Transverse colon (tissue), 4 donors: ENCODE results near the gene MYH9. TPM values are rescaled to one million over a fixed set of nuclear protein-coding genes. Genes with fewer than 3 reads are reported as not detected.

Experiments used
- DNase-seq: peaks from one replicate; pipeline ENCODE4 v3.0.0-alpha.2; 2019
- H3K27ac ChIP-seq, 4 donors: fragments of 200-600 bp; sonication (generic); 2 replicates each; pipeline ENCODE4 v1.5.1; 2016 to 2018; ENCODE audit warnings: inconsistent platforms in 4 of 4
- H3K27me3 ChIP-seq: fragments of 200-600 bp; sonication (generic); 2 replicates; pipeline ENCODE4 v1.5.1; 2017; ENCODE audit warnings: inconsistent platforms
- H3K36me3 ChIP-seq, 4 donors: fragments of 200-600 bp; sonication (generic); 2 replicates each; pipeline ENCODE4 v1.5.1; 2017 to 2019; ENCODE audit warnings: inconsistent platforms in 4 of 4
- H3K4me1 ChIP-seq, 4 donors: fragments of 200-600 bp; sonication (generic); 2 replicates each; pipeline ENCODE4 v1.5.1; 2017 to 2020; ENCODE audit warnings: inconsistent platforms in 4 of 4
- H3K4me3 ChIP-seq, 4 donors: fragments of 200-600 bp; sonication (generic); 1 replicate in 1 of 4; 2 replicates in 3 of 4; pipeline versions ENCODE4 v1.5.1 to v1.6.1; 2017 to 2019; ENCODE audit warnings: inconsistent platforms in 4 of 4
- H3K9me3 ChIP-seq, 2 donors: fragments of 200-600 bp; sonication (generic); 2 replicates each; pipeline ENCODE4 v1.5.1; 2017 to 2019; ENCODE audit warnings: inconsistent platforms in 2 of 2
- CTCF ChIP-seq, 5 experiments: fragments of 200-600 bp in 3 of 5; fragments of 450-650 bp in 2 of 5; sonication (generic) in 3 of 5; IDR thresholded peaks; 1 replicate in 2 of 5; 2 replicates in 3 of 5; pipeline ENCODE4 v1.5.1; 2016 to 2017; ENCODE audit warnings: antibody characterized with exemption in 5 of 5, inconsistent platforms in 3 of 5, mild to moderate bottlenecking in 2 of 5, moderate library complexity in 1 of 5
- EP300 ChIP-seq: sonication (generic); formaldehyde crosslinking; IDR thresholded peaks from one replicate; pipeline ENCODE4 v1.6.1; 2017; ENCODE audit warnings: antibody characterized with exemption, low read depth
- POLR2A ChIP-seq: fragments of 450-650 bp; IDR thresholded peaks from one replicate; pipeline ENCODE4 v1.6.1; 2016; ENCODE audit warnings: antibody characterized with exemption, mild to moderate bottlenecking, moderate library complexity
- POLR2AphosphoS5 ChIP-seq, 3 donors: sonication (generic); formaldehyde crosslinking; IDR thresholded peaks; one replicate each; pipeline ENCODE4 v1.6.1; 2016; ENCODE audit warnings: antibody characterized with exemption in 3 of 3
- WGBS, 2 donors: methylation state at CpG; one replicate each; pipeline ENCODE4 v1.1.5; 2018; ENCODE audit warnings: low coverage in 1 of 2; 5-methylcytosine and 5-hydroxymethylcytosine counted together
- in situ Hi-C, 4 donors: fragments of 200-750 bp; cut with MboI; loops; one replicate each; pipeline versions ENCODE4 v1.15.0 to v1.15.1; 2017; ENCODE audit warnings: low sequenced_read_pairs in 3 of 4, low pct_ligation_motif_present in 1 of 4, low pct_unique_long_range_greater_than_20kb in 1 of 4
- intact Hi-C: fragments of 100-400 bp; cut with DNase I; formaldehyde crosslinking; loops from one replicate; pipeline ENCODE4 v1.15.1; 2023; ENCODE audit warnings: low total_unique reads
- total RNA-seq, 4 donors: library from RNA; depleted of rRNA; stranded (reverse); fragments of >200 nt; gene quantifications; one replicate each; pipeline ENCODE4 v1.1.0, GENCODE V29; 2016

The MYH9 gene
- total RNA-seq, 4 donors from 2014 or later = 385 to 511 (median 460) TPM

GRCh38 chr22:36377022-36377631 is 10.6 kb downstream of the MYH9 start:
- TF ChIP-seq POLR2A (peak; percentile 42), POLR2AphosphoS5 (IDR thresholded peaks at IDR 0.05) (peak; percentile 19 to 63 (median 31)), EP300 (no peak)
- peak overlapping the region in 1 of 4 donors; percentile 18 for H3K4me3 ChIP-seq
- WGBS, 2 donors = 49 to 53% methylated on average over 11 to 14 of the region's 14 CpGs
- H3K27me3 ChIP-seq = no peaks in the 10 kb centered on the region
- no peaks in the 10 kb centered on the region for H3K9me3 ChIP-seq
- intact Hi-C loops (loop anchor here (5.0 kb wide), 1 partner anchor 90 kb away; no protein-coding TSS in a partner anchor), in situ Hi-C loops (no loop called here)
- no peaks in the 10 kb centered on the region for H3K36me3 ChIP-seq
- no peak for DNase-seq
- peaks cover 66 to 100% (median 93%) of the 10 kb centered on the region in 4 donors for H3K4me1 ChIP-seq
- peak overlapping the region; percentile 96 to 100 (median 98) for H3K27ac ChIP-seq

DNA sequence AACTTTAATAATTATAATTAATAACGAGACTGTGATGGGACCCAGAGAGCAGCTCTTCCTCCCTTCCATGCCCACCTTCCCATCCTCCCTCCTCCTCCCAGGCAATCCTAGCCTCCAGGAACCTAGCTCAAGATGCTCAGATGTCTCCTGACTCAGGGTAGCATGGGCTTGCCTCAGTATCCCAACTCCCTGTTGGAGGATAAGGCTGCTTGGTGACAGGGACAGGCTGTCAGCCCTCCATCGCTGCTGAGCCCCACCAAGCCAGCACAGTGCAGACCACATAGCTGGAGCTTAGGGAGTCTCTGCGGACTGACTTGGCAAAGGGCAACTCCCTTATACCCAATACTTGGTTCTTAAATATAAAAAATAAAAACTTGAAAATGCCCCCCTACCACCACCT is 11.5 kb downstream of the MYH9 start:
- Histone ChIP-seq H3K9me3 (no peaks in the 10 kb centered on the region), H3K36me3 (no peaks in the 10 kb centered on the region), H3K27ac (peak overlapping the region; percentile 96 to 100 (median 98)), H3K4me3 (peak overlapping the region in 1 of 4 donors; percentile 18), H3K27me3 (no peaks in the 10 kb centered on the region), H3K4me1 (peaks cover 69 to 100% (median 97%) of the 10 kb centered on the region in 4 donors)
- TF ChIP-seq CTCF (IDR thresholded peaks at IDR 0.05) (no peak), POLR2A (no peak)
- 78% methylated on average over 3 of the region's 3 CpGs; no CpG with 5 or more reads in 1 of the 2 donors for WGBS, 2 donors
- intact Hi-C loops (loop anchor here (5.0 kb wide), 1 partner anchor 91 kb away; no protein-coding TSS in a partner anchor), in situ Hi-C loops (no loop called here)
- DNase-seq = no peak

DNA sequence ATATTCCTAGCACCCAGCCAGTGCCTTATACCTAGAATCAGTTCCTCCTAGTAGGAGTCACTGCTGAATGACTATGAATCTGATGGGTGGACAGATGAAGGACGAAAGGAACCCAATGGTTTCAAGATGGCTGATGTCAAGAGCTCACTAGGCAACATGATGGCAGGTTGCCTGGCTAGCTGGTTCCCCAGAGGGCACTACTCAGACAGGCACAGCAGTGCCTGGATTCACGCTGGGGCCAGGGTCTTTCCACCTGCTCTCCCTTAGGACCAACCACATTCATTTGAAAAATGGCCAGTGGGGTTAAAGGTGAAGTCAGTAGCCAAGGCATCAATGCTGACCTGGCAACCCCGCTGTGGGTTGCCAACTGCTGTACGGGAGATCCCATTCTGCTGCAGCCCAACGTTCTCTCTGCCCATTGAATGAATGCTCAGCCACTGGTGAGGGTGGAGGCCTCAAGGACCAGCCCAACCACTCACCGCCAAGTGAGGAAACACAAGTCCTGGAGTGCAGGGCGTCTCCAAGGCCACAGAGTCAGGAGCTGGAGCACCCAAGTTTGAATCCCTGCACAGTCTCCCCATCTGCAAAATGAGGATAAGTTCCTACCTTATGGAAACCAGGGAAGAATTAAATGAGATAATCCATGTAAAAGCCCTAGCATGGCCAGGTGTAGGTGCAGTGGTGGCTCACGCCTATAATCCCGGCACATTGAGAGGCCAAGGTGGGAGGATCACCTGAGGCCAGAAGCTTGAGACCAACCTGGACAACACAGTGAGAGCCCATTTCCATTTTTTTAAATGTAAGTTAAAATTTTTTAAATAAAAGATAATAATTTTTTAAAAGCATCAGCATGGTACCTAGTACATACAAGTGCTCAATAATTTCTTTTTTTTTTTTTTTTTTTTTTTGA is 12.4 kb downstream of the MYH9 start:
- Histone ChIP-seq H3K4me3 (no peak overlapping the region), H3K36me3 (no peaks in the 10 kb centered on the region), H3K27me3 (no peaks in the 10 kb centered on the region), H3K27ac (peak overlapping the region; percentile 96 to 100 (median 98)), H3K9me3 (no peaks in the 10 kb centered on the region), H3K4me1 (peaks cover 74 to 100% (median 98%) of the 10 kb centered on the region in 4 donors)
- intact Hi-C loops = loop anchor here (5.0 kb wide), 1 partner anchor 92 kb away; no protein-coding TSS in a partner anchor
- in situ Hi-C loops = no loop called here
- TF ChIP-seq POLR2A (no peak), POLR2AphosphoS5 (IDR thresholded peaks at IDR 0.05) (peak in 1 of 3 donors; percentile 33), CTCF (IDR thresholded peaks at IDR 0.05) (no peak), EP300 (no peak)
- WGBS, 2 donors = 65 to 71% methylated on average over 2 to 8 of the region's 9 CpGs
- DNase-seq = no peak

DNA sequence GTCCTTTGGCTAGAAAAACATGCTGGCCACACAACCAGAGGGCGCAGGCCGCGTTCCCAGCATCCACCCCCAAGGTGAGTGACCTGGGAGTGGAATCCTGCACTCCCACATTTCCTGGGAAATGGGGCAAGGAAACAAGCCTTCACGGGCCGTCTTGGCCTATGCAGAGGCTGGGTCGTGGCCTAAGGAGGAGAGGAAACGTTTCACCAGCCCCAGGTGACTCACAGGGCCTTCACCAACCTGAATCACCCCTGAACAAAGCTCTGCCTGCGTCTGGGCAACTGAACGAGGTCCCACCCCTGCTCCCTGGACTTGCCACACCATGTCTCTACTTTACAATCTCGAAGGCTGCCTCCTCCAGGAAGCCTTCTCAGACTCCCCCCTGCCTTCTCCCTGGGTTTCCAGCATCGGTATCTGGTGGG is 13.2 kb downstream of the MYH9 start:
- H3K27ac ChIP-seq = peak overlapping the region; percentile 96 to 100 (median 98)
- H3K27me3 ChIP-seq = no peaks in the 10 kb centered on the region
- H3K4me3 ChIP-seq = no peak overlapping the region
- H3K36me3 ChIP-seq = no peaks in the 10 kb centered on the region
- peak; percentile 66 for DNase-seq
- TF ChIP-seq POLR2A (no peak), POLR2AphosphoS5 (IDR thresholded peaks at IDR 0.05) (peak in 2 of 3 donors; percentile 20 to 32), EP300 (no peak)
- in situ Hi-C loops = no loop called here
- intact Hi-C loops = loop anchor here (5.0 kb wide), 1 partner anchor 93 kb away; no protein-coding TSS in a partner anchor
- H3K9me3 ChIP-seq = no peaks in the 10 kb centered on the region
- 51% methylated on average over 11 of the region's 11 CpGs; no CpG with 5 or more reads in 1 of the 2 donors for WGBS, 2 donors
- H3K4me1 ChIP-seq = peaks cover 72 to 100% (median 98%) of the 10 kb centered on the region in 4 donors

- Histone ChIP-seq H3K4me1 (peaks cover 83 to 100% (median 99%) of the 10 kb centered on the region in 4 donors), H3K27me3 (no peaks in the 10 kb centered on the region), H3K27ac (peak overlapping the region; percentile 96 to 100 (median 98)), H3K36me3 (no peaks in the 10 kb centered on the region), H3K9me3 (no peaks in the 10 kb centered on the region), H3K4me3 (no peak overlapping the region)
- intact Hi-C loops (loop anchor here (2.0 kb wide), 1 partner anchor 48 kb away; no protein-coding TSS in a partner anchor), in situ Hi-C loops (no loop called here)
- DNase-seq = no peak
- 0 to 42% methylated on average over 1 to 7 of the region's 7 CpGs for WGBS, 2 donors
- no peak for TF ChIP-seq EP300
- no peak for TF ChIP-seq POLR2AphosphoS5 (IDR thresholded peaks at IDR 0.05)
- no peak for TF ChIP-seq POLR2A
- no peak for TF ChIP-seq CTCF (IDR thresholded peaks at IDR 0.05)
Observed at GRCh38 chr22:36373258-36373579, 14.5 kb downstream of the MYH9 start.
